ENCODE results near the gene CTIF. TPM values are rescaled to one million over a fixed set of nuclear protein-coding genes. Genes with fewer than 3 reads are reported as not detected.

The CTIF gene
- polyA plus RNA-seq, 1 experiment: 40.2 TPM

DNA sequence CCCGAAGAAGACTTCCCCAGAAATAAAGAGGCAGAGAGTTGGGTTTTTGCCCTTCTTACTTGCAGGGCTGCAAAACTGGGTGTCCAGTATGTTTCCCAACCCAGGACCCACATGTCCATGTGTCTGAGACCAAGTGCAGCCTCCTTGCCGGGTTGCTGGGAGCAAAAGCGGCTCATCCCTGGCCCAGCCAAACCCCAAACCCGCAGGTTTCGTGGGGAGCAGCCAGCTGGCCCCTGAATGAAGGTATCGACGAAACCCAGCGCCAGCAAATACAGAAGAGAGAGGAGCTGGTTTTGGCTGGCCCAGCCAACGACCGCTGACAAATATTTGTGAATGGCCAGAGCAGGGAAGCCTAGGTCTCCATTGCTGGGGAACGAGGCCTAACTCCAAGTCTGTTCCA lies 214.9 kb downstream of the CTIF start:
- H3K27ac ChIP-seq (ENCODE audit: low read depth, low read length): no peak overlapping the region
- H3K27me3 ChIP-seq (ENCODE audit: control insufficient read depth, insufficient read depth, low read length): no peaks in the 10 kb centered on the region
- H3K4me3 ChIP-seq (ENCODE audit: low read depth, low read length): no peak overlapping the region
- CTCF ChIA-PET: no interaction called here
- H3K9me3 ChIP-seq (ENCODE audit: control insufficient read depth, insufficient read depth, low read length): no peaks in the 10 kb centered on the region; the same call in 1 of the 2 replicates
- DNase-seq (ENCODE audit: low read depth, low spot score): no peak
- POLR2A ChIA-PET: interaction anchor here (1.1 kb wide), 1 partner anchor 9 kb away, joined by 3 read pairs; no protein-coding TSS in a partner anchor
- TF ChIP-seq, protein P1, sequence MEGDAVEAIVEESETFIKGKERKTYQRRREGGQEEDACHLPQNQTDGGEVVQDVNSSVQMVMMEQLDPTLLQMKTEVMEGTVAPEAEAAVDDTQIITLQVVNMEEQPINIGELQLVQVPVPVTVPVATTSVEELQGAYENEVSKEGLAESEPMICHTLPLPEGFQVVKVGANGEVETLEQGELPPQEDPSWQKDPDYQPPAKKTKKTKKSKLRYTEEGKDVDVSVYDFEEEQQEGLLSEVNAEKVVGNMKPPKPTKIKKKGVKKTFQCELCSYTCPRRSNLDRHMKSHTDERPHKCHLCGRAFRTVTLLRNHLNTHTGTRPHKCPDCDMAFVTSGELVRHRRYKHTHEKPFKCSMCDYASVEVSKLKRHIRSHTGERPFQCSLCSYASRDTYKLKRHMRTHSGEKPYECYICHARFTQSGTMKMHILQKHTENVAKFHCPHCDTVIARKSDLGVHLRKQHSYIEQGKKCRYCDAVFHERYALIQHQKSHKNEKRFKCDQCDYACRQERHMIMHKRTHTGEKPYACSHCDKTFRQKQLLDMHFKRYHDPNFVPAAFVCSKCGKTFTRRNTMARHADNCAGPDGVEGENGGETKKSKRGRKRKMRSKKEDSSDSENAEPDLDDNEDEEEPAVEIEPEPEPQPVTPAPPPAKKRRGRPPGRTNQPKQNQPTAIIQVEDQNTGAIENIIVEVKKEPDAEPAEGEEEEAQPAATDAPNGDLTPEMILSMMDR (IDR thresholded peaks at IDR 0.05; ENCODE audit: low read depth, low read length): no peak

GRCh38 chr18:48754559-48754958 lies 215.7 kb downstream of the CTIF start:
- H3K27me3 ChIP-seq (ENCODE audit: control insufficient read depth, insufficient read depth, low read length): no peaks in the 10 kb centered on the region
- no peaks in the 10 kb centered on the region; the same call in 1 of the 2 replicates for H3K9me3 ChIP-seq (ENCODE audit: control insufficient read depth, insufficient read depth, low read length)
- no peak for DNase-seq (ENCODE audit: low read depth, low spot score)
- ChIA-PET CTCF (no interaction called here), POLR2A (interaction anchor here (1.1 kb wide), 1 partner anchor 10 kb away, joined by 3 read pairs; no protein-coding TSS in a partner anchor)
- no peak overlapping the region for H3K27ac ChIP-seq (ENCODE audit: low read depth, low read length)
- no peak overlapping the region for H3K4me3 ChIP-seq (ENCODE audit: low read depth, low read length)
- TF ChIP-seq, protein P1 (IDR thresholded peaks at IDR 0.05; ENCODE audit: low read depth, low read length): no peak

- TF ChIP-seq, protein P1 (IDR thresholded peaks at IDR 0.05; ENCODE audit: low read depth, low read length): no peak
- POLR2A ChIA-PET: interaction anchor here (0.6 kb wide), 1 partner anchor 94 kb away, joined by 4 read pairs; no protein-coding TSS in a partner anchor
- no peak overlapping the region for H3K27ac ChIP-seq (ENCODE audit: low read depth, low read length)
- DNase-seq (ENCODE audit: low read depth, low spot score): no peak
- H3K9me3 ChIP-seq (ENCODE audit: control insufficient read depth, insufficient read depth, low read length): no peaks in the 10 kb centered on the region
- H3K4me3 ChIP-seq (ENCODE audit: low read depth, low read length): no peak overlapping the region
- CTCF ChIA-PET: no interaction called here
- H3K27me3 ChIP-seq (ENCODE audit: control insufficient read depth, insufficient read depth, low read length): no peaks in the 10 kb centered on the region
Observed at GRCh38 chr18:48754993-48755473, 216.2 kb downstream of the CTIF start.

DNA sequence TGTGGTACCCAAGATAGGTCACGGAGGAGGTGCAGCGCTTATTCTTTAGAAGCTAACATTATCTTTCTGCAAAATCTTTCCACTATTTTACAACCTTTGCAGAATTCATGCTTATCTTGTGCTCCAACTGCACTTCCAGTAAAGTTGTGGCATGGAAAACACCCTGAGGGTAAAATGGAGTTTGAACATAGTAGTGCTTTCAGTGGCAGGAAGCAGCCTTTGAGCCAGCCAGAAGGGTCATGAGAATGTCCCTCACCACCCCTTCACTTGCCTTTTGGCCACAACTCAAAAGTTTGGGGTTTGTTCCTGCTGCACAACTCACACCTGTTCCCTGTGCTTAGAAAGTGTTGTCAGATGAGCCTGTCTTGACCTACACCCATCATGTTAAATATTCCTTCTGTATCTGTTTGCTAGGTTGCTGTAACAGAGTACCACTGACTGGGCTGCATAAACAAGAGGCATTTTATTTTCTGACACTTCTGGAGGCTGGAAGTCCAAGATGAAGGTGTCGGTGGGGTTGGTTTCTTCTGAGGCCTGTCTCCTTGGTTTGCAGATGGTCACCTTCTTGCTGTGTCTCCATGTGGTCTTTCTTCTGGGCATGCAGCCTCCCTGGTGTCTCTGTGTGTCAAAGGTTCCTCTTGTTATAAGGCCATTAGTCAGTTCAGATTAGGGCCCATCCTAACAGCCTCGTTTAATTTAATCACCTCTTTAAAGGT lies 217.8 kb downstream of the CTIF start:
- no peaks in the 10 kb centered on the region for H3K9me3 ChIP-seq (ENCODE audit: control insufficient read depth, insufficient read depth, low read length)
- ChIA-PET CTCF (interaction anchor here (0.6 kb wide), 1 partner anchor 535 kb away, joined by 3 read pairs; no protein-coding TSS in a partner anchor), POLR2A (no interaction called here)
- TF ChIP-seq, protein P1 (IDR thresholded peaks at IDR 0.05; ENCODE audit: low read depth, low read length): no peak
- H3K4me3 ChIP-seq (ENCODE audit: low read depth, low read length): no peak overlapping the region
- no peaks in the 10 kb centered on the region for H3K27me3 ChIP-seq (ENCODE audit: control insufficient read depth, insufficient read depth, low read length)
- DNase-seq (ENCODE audit: low read depth, low spot score): no peak
- H3K27ac ChIP-seq (ENCODE audit: low read depth, low read length): no peak overlapping the region

DNA sequence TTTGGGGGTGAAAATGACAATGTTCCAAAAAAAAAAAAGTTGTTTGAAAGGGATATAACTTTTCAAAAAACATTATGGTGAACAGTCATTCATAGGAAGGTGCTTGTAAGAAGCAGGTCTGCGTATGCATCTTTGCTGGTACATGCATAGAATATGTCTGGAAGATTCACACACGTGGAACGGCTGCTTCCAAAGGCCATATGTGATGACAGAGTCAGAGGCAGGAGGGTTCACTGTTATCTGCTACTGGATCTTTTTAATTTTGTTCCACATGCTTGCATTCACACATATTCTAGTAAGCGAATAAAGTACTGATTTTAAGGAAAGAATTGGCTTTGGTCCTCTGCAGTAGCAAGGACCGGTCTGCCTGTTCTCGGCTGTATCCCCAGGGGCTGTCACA lies 218.5 kb downstream of the CTIF start:
- ChIA-PET POLR2A (no interaction called here), CTCF (no interaction called here)
- TF ChIP-seq, protein P1 (IDR thresholded peaks at IDR 0.05; ENCODE audit: low read depth, low read length): no peak
- H3K27me3 ChIP-seq (ENCODE audit: control insufficient read depth, insufficient read depth, low read length): no peaks in the 10 kb centered on the region
- H3K9me3 ChIP-seq (ENCODE audit: control insufficient read depth, insufficient read depth, low read length): no peaks in the 10 kb centered on the region
- H3K4me3 ChIP-seq (ENCODE audit: low read depth, low read length): no peak overlapping the region
- no peak overlapping the region for H3K27ac ChIP-seq (ENCODE audit: low read depth, low read length)
- DNase-seq (ENCODE audit: low read depth, low spot score): no peak

All from AG04450 (cell line).